Right atrium auricular region (tissue), 2 donors: ENCODE data around the gene RALA. TPM values are rescaled to one million over a fixed set of nuclear protein-coding genes. Genes with fewer than 3 reads are reported as not detected.

ENCODE experiments used
- DNase-seq: peaks from one replicate; pipeline ENCODE4 v3.0.0-alpha.2; 2019; ENCODE audit warnings: low spot score
- H3K27ac ChIP-seq, 2 donors: fragments of 200-600 bp; sonication (generic); 1 replicate in 1 of 2; 2 replicates in 1 of 2; pipeline ENCODE4 v1.5.1; 2016 to 2019
- H3K27me3 ChIP-seq, 2 donors: fragments of 200-600 bp; sonication (generic); one replicate each; pipeline versions ENCODE4 v1.5.1 to v1.6.0; 2017 to 2019
- H3K36me3 ChIP-seq: fragments of 200-600 bp; sonication (generic); one replicate; pipeline ENCODE4 v1.5.1; 2016
- H3K4me1 ChIP-seq, 2 donors: fragments of 200-600 bp; sonication (generic); one replicate each; pipeline versions ENCODE4 v1.5.1 to v1.6.0; 2017 to 2019
- H3K4me3 ChIP-seq, 2 donors: fragments of 200-600 bp; sonication (generic); 1 replicate in 1 of 2; 2 replicates in 1 of 2; pipeline ENCODE4 v1.5.1; 2017 to 2019; ENCODE audit warnings: mild to moderate bottlenecking in 1 of 2, moderate library complexity in 1 of 2
- H3K9me3 ChIP-seq, 2 donors: fragments of 200-600 bp; sonication (generic); one replicate each; pipeline ENCODE4 v1.5.1; 2019
- CTCF ChIP-seq, 2 donors: fragments of 200-600 bp; sonication (generic); IDR thresholded peaks; one replicate each; pipeline ENCODE4 v1.5.1; 2019; ENCODE audit warnings: antibody characterized with exemption in 2 of 2
- total RNA-seq, 2 donors: library from RNA; depleted of rRNA; stranded (reverse); fragments of >200 nt; gene quantifications; one replicate each; pipeline ENCODE4 v1.1.0, GENCODE V29; 2016

Gene RALA
- total RNA-seq, 2 donors from 2014 or later, result 13.2 to 14.0 TPM

- Histone ChIP-seq H3K9me3 (no peaks in the 10 kb centered on the region), H3K4me1 (no peaks in the 10 kb centered on the region), H3K27me3 (no peaks in the 10 kb centered on the region), H3K4me3 (no peak overlapping the region), H3K36me3 (peaks cover 7% of the 10 kb centered on the region), H3K27ac (no peak overlapping the region)
- no peak for TF ChIP-seq CTCF (IDR thresholded peaks at IDR 0.05)
- no peak for DNase-seq
Measured at GRCh38 chr7:39583539-39583938, 39.8 kb upstream of the RALA start.

GRCh38 chr7:39587393-39587792 lies 36.0 kb upstream of the RALA start:
- no peak for DNase-seq
- TF ChIP-seq CTCF (IDR thresholded peaks at IDR 0.05), result no peak
- Histone ChIP-seq H3K9me3 (no peaks in the 10 kb centered on the region), H3K36me3 (no peaks in the 10 kb centered on the region), H3K27ac (no peak overlapping the region), H3K27me3 (no peaks in the 10 kb centered on the region), H3K4me3 (no peak overlapping the region), H3K4me1 (peaks cover 0 to 12% of the 10 kb centered on the region in 2 donors)

GRCh38 chr7:39588416-39588815 lies 35.0 kb upstream of the RALA start:
- TF ChIP-seq CTCF (IDR thresholded peaks at IDR 0.05), result no peak
- H3K4me3 ChIP-seq, result no peak overlapping the region
- H3K27ac ChIP-seq, result no peak overlapping the region
- no peaks in the 10 kb centered on the region for H3K36me3 ChIP-seq
- H3K9me3 ChIP-seq, result no peaks in the 10 kb centered on the region
- H3K4me1 ChIP-seq, result peaks cover 0 to 12% of the 10 kb centered on the region in 2 donors
- no peaks in the 10 kb centered on the region for H3K27me3 ChIP-seq
- DNase-seq, result no peak

- no peak overlapping the region for H3K27ac ChIP-seq
Measured at GRCh38 chr7:39589323-39590111, 33.9 kb upstream of the RALA start.

GRCh38 chr7:39592586-39592985 lies 30.8 kb upstream of the RALA start:
- TF ChIP-seq CTCF (IDR thresholded peaks at IDR 0.05), result no peak
- no peak for DNase-seq
- no peaks in the 10 kb centered on the region for H3K36me3 ChIP-seq
- no peaks in the 10 kb centered on the region for H3K9me3 ChIP-seq
- H3K27me3 ChIP-seq, result no peaks in the 10 kb centered on the region
- no peak overlapping the region for H3K27ac ChIP-seq
- H3K4me1 ChIP-seq, result peaks cover 0 to 12% of the 10 kb centered on the region in 2 donors
- no peak overlapping the region for H3K4me3 ChIP-seq

More at GRCh38 chr7:39589323-39590111, 33.9 kb upstream of the RALA start:
- H3K4me1 ChIP-seq, result peaks cover 0 to 12% of the 10 kb centered on the region in 2 donors
- TF ChIP-seq CTCF (IDR thresholded peaks at IDR 0.05), result no peak
- no peak overlapping the region for H3K4me3 ChIP-seq
- H3K9me3 ChIP-seq, result no peaks in the 10 kb centered on the region
- H3K36me3 ChIP-seq, result no peaks in the 10 kb centered on the region
- no peak for DNase-seq
- H3K27me3 ChIP-seq, result no peaks in the 10 kb centered on the region
